Tibial nerve (tissue), 4 donors: Measurements from ENCODE around the gene CCDC17.

ENCODE experiments used
- EP300 ChIP-seq, 2 donors: sonication (generic); formaldehyde crosslinking; IDR thresholded peaks; one replicate each; pipeline ENCODE4 v1.6.1; 2017; ENCODE audit warnings: antibody characterized with exemption in 2 of 2, mild to moderate bottlenecking in 1 of 2
- POLR2A ChIP-seq, 2 donors: fragments of 450-650 bp; IDR thresholded peaks; one replicate each; pipeline ENCODE4 v1.6.1; 2017; ENCODE audit warnings: antibody characterized with exemption in 2 of 2, mild to moderate bottlenecking in 2 of 2, moderate library complexity in 2 of 2
- TF ChIP-seq, protein P1 (sequence below), 5 experiments: fragments of 200-600 bp in 3 of 5; fragments of 450-650 bp in 2 of 5; sonication (generic) in 3 of 5; IDR thresholded peaks; one replicate each; pipeline ENCODE4 v1.5.1; 2016 to 2019; ENCODE audit warnings: antibody characterized with exemption in 5 of 5, mild to moderate bottlenecking in 3 of 5, moderate library complexity in 2 of 5

DNA sequence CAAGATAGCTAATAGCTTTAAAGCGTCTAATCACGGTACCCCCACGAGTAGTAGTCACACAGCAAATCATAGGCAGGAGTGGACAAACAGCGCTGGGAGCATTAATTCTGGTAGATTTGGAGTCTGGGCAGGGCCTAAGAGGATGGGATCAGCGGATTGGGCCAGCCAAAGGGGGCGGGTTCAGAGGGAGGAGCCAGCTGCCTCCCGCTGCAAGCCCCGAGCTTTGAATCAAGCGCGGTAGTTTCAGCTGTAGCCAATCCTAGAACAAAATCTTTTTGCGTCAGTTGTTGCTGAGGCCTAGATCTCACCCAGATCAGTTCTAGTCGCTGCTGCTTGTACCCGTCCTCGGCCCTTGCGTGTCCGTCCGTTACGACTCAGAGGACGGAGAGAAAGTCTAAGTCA is 40.6 kb downstream of the CCDC17 start:
- TF ChIP-seq, protein P1, sequence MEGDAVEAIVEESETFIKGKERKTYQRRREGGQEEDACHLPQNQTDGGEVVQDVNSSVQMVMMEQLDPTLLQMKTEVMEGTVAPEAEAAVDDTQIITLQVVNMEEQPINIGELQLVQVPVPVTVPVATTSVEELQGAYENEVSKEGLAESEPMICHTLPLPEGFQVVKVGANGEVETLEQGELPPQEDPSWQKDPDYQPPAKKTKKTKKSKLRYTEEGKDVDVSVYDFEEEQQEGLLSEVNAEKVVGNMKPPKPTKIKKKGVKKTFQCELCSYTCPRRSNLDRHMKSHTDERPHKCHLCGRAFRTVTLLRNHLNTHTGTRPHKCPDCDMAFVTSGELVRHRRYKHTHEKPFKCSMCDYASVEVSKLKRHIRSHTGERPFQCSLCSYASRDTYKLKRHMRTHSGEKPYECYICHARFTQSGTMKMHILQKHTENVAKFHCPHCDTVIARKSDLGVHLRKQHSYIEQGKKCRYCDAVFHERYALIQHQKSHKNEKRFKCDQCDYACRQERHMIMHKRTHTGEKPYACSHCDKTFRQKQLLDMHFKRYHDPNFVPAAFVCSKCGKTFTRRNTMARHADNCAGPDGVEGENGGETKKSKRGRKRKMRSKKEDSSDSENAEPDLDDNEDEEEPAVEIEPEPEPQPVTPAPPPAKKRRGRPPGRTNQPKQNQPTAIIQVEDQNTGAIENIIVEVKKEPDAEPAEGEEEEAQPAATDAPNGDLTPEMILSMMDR (IDR thresholded peaks at IDR 0.05), result no peak
- TF ChIP-seq POLR2A (IDR thresholded peaks at IDR 0.05), result no peak
- TF ChIP-seq EP300 (IDR thresholded peaks at IDR 0.05), result no peak
